DMS53 (cell line): ENCODE results near the gene MRPL38.
A peak's percentile ranks its signal among the peaks of the same experiment; 100 is the strongest.

Source experiments
- DNase-seq: peaks from one replicate; lab custom pipeline; 2025; lab: John Stamatoyannopoulos, UW

Gene MRPL38

GRCh38 chr17:75919611-75920010 is 14.9 kb upstream of the MRPL38 start:
- no peak for DNase-seq

- DNase-seq = no peak
These were observed 13.3 kb upstream of the MRPL38 start for GRCh38 chr17:75917917-75918445.

- DNase-seq = no peak
These were observed 12.6 kb upstream of the MRPL38 start for GRCh38 chr17:75917141-75917916.

GRCh38 chr17:75915268-75915667 is 10.6 kb upstream of the MRPL38 start:
- peak; percentile 34 for DNase-seq

- DNase-seq = peak; percentile 82
These were observed 10.1 kb upstream of the MRPL38 start for GRCh38 chr17:75914643-75915267.

GRCh38 chr17:75913537-75914210 is 9.0 kb upstream of the MRPL38 start:
- peak; percentile 73 for DNase-seq

- DNase-seq = peak; percentile 88
These were observed 6.0 kb upstream of the MRPL38 start for GRCh38 chr17:75910699-75911098.

- DNase-seq = peak; percentile 95
These were observed 5.2 kb upstream of the MRPL38 start for GRCh38 chr17:75909812-75910274.

GRCh38 chr17:75909051-75909811 is 4.5 kb upstream of the MRPL38 start:
- peak; percentile 94 for DNase-seq

GRCh38 chr17:75908201-75908600 is 3.5 kb upstream of the MRPL38 start:
- DNase-seq = peak; percentile 50

GRCh38 chr17:75906143-75906884 is 1.6 kb upstream of the MRPL38 start:
- peak; percentile 27 for DNase-seq

- DNase-seq = no peak
These were observed 2.3 kb downstream of the MRPL38 start for GRCh38 chr17:75902406-75902805.

- no peak for DNase-seq
These were observed 3.0 kb downstream of the MRPL38 start for GRCh38 chr17:75901727-75902126.

GRCh38 chr17:75900691-75901533 is 3.8 kb downstream of the MRPL38 start:
- no peak for DNase-seq

GRCh38 chr17:75899767-75900468 is 4.8 kb downstream of the MRPL38 start:
- no peak for DNase-seq

GRCh38 chr17:75899353-75899752 is 5.3 kb downstream of the MRPL38 start:
- no peak for DNase-seq

GRCh38 chr17:75898791-75899190 is 5.9 kb downstream of the MRPL38 start:
- no peak for DNase-seq

- no peak for DNase-seq
These were observed 6.6 kb downstream of the MRPL38 start for GRCh38 chr17:75898065-75898464.

- DNase-seq = no peak
These were observed 7.3 kb downstream of the MRPL38 start for GRCh38 chr17:75897160-75898019.
